GM18909 (cell line): ENCODE data around the gene SCUBE1.

Experiments
- ATAC-seq: cut with Tn5 transposase; IDR thresholded peaks from one replicate; pipeline ENCODE4 v1.9.1; 2021; ENCODE audit warnings: mild to moderate bottlenecking; ENCODE audit not compliant: unreplicated experiment, poor library complexity

Gene SCUBE1

GRCh38 chr22:43207849-43208702 lies 135.1 kb downstream of the SCUBE1 start:
- ATAC-seq, result no peak

DNA sequence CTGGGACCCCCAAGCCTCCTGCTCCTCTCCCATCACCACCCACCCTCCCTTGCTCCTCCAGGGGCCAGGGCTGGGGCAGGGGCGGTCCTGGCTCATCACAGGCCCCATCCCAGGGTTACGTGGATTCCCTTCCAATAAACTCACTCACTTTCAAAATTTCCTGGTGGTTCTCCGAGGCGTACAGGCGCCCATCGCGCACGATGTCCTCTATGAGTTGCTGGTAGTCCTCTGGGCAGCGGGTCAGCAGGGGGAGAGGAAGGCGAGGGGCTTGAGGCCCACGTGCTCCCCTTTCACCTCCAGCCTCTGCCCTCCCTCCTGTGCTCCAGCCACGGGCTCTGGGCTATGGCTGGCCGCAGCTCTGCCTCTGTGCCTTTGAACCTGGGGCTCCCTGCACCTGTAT lies 135.8 kb downstream of the SCUBE1 start:
- no peak for ATAC-seq

DNA sequence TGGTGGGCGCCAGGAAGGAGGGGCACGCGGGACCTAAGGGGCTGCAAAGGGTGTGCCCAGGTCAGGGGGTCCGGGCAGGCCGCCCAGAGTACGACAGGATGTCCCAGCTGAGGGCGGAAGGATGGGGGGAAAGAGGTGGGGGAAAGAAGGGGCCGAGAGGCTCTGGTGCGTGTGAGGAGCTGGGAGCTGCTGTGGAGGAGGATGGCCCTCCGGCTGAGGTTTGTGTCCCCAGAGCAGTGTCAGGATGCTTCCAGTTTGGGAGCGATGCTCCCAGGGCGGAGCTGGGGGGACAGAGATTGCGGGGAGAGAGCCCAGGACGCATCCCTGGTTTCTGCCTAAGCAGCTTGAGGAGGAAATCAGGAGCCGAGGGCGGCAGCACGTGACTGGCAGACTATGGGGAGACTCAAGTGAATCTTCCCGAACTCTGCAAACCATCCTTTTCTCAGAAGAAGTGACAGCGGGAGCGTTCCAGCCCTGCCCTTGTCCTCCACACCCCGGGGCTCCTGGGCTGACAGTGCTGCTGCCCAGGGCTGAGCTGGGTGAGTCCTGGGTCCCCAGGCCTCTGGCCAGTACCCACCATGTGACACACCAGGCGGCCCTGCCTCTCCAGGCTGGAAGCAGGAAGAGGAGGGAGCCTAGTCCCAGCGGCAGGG lies 136.5 kb downstream of the SCUBE1 start:
- no peak for ATAC-seq

- no peak for ATAC-seq
Measured at GRCh38 chr22:43205748-43206508, 137.2 kb downstream of the SCUBE1 start.

GRCh38 chr22:43205261-43205691 lies 137.9 kb downstream of the SCUBE1 start:
- ATAC-seq, result no peak

DNA sequence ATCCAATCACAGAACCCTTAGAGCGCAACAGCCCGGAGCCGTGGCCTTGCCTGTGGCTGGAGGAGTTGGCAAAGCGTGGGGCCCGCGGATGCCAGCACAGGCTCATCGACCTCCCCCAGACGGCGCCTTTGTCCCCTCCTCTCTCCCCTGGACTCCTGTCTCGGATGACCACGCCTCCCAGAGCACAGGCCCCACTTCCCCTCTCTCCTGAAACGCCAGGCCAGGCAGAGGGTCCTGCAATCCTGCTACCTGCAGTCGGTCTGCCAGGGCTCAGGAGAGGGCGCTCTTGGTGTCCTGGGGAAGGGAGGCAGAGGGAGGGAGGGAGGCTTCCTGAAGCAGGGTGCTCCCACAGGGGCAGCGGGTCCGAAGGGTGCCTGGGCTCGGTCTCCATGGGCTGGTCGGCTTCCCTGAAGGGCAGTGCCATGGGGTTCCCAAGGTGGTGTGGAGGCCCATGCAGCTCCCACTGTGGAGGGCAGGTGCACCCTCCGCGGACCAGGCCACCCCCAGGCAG lies 139.6 kb downstream of the SCUBE1 start:
- ATAC-seq, result no peak

DNA sequence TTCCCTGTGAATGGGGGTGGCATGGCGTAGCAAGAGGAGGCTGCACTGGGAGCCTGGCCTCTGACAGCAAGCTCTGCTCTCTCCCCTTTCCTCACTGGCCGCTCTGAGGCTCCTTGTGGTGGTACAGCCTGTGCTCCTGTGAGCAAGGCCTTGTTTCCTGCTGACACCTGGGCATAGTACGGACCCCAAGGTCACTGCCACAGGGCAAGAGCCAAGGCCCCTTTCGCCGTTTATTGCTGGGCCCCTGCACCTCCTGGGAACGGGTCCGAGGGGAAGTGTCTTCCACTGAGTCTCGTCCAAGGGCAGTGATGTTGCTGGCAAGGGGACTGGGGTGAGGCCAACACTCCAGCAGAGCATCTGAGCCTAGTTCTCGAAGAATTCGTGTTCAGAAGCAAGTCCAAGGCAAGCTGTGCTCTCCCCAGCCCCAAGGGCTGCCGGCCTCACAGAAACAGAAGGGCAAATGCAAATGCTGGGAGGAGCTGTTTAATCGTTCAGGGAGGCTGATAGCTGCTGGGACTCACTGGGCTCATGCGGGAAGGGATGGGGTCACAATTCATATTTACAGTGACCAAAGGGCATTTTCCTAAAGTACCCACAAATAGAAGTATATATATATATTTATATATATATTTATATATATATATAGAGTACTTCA lies 140.3 kb downstream of the SCUBE1 start:
- ATAC-seq, result no peak

DNA sequence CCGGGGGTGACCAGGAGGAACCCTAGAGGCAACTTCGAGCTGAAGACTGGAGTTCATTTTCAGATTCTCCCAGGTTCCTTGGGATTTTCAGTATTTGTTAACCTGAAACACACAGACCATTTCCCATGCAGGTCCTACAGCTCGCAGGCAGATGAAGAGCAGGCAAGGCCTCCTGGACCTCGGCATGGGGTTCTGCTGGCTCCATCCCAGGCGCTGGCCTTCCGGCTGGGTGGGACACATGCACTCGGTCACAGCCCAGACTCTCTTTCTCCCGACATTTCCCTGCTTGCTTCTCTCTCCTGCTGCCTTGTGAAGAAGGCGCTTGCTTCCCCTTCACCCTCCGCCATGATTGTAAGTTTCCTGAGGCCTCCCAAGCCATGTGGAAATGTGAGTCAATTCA lies 140.8 kb downstream of the SCUBE1 start:
- no peak for ATAC-seq

DNA sequence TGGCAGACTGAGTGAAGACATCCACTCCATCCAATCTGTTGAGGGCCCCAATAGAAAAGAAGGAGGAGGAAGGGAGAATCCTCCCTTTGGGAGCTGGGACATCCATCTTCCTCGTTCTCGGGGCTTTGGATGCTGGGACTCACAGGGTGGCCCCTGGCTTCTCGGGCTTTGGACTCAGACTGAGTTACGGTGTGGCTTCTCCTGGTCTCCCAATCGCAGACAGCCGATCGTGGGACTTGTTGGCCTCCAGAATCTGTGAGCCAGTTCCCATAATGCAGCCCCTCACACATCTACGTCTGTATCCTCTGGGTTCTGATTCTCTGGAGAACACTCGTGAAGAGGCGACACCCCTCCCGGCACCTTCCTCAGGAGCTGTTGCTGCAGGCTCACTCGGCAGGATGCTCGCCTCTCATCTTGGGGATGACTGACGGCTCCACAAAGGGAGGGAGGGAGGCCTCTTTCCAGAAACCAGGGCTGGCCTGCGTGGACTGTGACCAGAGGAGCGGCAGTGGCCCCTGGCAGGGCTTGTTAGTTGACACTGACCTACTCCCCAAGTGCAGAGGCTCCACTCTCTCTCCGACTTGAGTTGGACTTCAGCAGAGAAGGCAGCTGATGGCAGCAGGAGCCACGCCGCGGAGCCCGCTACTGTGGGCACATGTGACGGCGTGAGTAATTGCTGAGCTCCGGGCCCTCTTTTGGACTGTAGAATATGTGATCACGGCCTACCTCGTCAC lies 141.5 kb downstream of the SCUBE1 start:
- ATAC-seq, result no peak

DNA sequence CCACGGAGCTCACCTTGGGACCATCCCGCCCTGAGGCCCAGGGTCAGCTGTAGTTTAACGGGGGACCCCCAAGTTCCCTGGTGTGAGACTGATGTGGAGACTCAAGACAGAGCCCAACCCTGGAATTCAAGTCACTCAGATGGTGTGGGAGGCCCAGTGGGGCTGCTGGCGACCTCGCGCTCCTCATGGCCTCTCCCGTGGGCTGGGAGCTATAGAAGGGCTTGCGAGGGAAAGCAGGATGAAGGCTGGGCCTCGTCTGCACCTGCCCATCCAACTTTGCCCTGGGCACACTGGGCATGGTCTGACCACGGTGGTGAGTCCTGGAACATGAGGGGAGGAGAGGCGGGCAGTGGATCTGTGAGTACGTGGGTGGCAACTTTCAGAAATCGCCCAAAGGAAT lies 142.6 kb downstream of the SCUBE1 start:
- no peak for ATAC-seq

GRCh38 chr22:43200031-43200430 lies 143.1 kb downstream of the SCUBE1 start:
- ATAC-seq, result no peak

DNA sequence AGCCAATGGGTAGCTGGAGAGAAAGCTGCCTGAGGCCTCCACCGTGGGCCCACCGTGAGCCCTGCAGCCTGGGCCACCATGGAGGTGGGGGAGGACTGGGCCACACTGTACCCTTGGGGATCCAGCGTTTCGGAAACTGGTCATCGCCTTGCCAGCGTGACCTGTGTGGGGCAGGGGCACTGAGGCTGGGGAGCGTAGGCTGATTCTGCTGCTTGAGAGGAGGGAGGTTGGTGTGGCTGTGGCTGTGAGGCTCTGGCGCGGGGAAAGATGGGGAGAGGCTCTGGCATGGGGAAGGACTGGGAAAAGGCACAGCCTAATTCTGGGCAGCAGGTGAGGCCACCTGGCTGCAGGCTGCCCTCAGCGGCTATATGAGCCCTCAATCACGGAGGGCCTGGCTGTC lies 143.6 kb downstream of the SCUBE1 start:
- no peak for ATAC-seq

DNA sequence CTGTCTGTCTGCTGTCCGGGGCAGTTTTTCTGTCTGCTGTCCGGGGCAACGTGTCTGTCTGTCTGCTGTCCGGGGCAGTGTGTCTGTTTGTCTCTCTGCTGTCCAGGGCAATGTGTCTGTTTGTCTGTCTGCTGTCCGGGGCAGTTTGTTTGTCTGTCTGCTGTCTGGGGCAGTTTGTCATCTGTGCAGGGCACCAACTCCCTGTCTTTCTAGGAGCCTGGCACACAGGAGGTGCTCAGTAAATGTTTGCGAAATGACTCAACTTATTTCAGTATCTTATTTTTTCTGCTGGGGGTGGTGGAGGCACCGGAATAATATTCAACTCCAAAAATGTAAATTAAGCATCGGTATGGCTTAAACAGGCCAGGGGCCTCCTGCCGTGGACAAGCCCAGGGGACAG lies 144.2 kb downstream of the SCUBE1 start:
- no peak for ATAC-seq

GRCh38 chr22:43198126-43198525 lies 145.0 kb downstream of the SCUBE1 start:
- ATAC-seq, result no peak

DNA sequence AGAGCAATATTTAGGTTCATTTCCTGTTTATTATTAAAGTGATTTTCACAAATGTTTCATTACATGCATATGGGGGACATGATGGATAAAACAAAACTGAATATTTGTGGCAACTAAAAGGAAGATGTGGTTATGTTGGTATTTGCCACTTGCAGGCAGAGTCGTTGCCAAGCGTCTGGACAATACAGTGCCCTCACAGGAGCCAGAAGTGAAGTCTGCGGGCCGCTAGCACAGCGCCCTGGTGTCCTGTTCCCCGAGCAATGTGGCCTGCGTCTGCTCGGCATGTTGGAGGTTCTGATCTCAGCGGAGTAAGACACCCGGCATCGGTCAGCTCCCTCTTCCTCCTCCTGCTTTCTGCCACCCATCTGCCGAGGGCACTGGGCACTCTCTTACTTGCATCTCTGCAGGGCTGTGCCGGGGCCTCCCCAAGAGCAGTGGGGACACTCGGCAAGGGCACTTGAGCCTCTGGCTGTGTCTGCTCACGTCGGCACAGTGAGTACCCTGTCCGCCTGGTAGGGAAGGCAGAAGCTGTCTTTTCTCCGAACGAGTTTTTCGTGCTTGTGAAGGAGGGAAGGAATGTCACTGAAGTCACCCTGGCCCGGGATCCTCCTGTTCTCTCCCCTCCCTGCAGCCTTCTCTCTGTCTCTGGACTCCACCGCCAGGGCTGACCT lies 145.8 kb downstream of the SCUBE1 start:
- ATAC-seq, result no peak

DNA sequence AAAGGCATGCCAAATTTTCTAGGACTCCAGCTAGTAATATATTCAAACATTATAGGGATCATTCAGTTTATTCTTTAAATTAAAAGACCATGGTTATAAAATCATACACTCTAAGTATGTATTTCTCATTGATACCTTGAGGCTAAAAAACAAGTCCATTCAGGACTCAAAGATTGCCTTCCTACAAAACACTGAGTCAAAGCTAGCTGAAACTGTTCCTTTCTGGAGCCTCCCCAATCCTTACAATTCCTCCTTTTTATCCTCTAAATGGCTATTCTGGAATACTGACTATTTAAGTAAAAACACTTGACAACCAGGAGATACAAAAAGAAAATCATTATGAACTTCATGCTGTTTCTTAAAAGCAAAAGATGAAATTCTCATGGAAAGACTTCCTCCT lies 151.3 kb downstream of the SCUBE1 start:
- no peak for ATAC-seq

DNA sequence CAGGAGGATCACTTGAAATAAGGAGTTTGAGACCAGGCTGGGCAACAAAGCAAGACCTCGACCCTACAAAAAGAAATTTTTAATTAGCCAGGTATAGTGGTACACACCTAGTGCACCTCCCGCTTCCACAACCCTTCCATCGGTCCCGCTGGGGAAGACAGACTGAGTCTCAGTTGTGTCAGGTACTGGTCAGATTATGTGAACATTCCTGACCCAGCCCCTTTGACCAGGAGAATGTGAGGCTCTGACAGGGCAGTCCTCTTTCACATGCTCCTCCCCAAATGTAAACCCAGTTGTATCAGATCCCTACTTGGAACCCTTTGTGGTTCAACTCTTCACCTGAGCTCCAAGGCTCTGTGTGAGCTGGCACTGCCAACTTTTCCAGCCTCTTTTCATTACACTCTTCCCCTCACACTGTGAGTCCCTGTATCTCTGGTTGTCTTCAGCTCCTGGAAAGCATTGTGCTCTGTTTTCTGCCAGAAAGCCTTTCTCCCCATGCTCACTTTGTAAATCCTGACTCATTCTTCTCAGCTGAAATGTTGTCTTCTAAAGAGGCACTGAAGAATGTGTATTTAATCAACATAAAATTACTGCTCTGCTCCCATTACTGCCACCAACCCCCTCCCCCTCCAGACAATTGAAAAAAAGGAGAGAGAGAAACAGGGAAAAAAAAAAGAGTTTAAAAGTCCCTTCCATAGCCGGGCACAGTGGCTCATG lies 154.2 kb downstream of the SCUBE1 start:
- ATAC-seq, result no peak
